H1 (cell line): ENCODE results near the gene ZBTB44.

Experiments
- CREB1 ChIP-seq: IDR thresholded peaks from 2 replicates; pipeline ENCODE4 v1.6.1; 2012; ENCODE audit warnings: inconsistent platforms
- EP300 ChIP-seq, 2 experiments: IDR thresholded peaks; 1 replicate in 1 of 2; 2 replicates in 1 of 2; pipeline ENCODE4 v1.6.1; 2011 to 2012; ENCODE audit warnings: low read depth in 2 of 2, low read length in 2 of 2, mild to moderate bottlenecking in 2 of 2, borderline replicate concordance in 1 of 2, inconsistent platforms in 1 of 2, moderate library complexity in 1 of 2
- EZH2 ChIP-seq: fragments of 200-600 bp; sonication (generic); IDR thresholded peaks from 2 replicates; pipeline ENCODE4 v1.7.1; 2012; ENCODE audit warnings: low read depth, mild to moderate bottlenecking, moderate library complexity, low read length, inconsistent platforms; ENCODE audit not compliant: severe bottlenecking
- TEAD4 ChIP-seq: IDR thresholded peaks from 2 replicates; pipeline ENCODE4 v1.6.1; 2012; ENCODE audit warnings: low read depth, low read length, inconsistent platforms, mixed read lengths
- YY1 ChIP-seq: IDR thresholded peaks from 2 replicates; pipeline ENCODE4 v1.6.1; 2011; ENCODE audit warnings: low read depth, mild to moderate bottlenecking, low read length
- TF ChIP-seq, protein P1 (sequence below), 3 experiments: IDR thresholded peaks; 1 replicate in 2 of 3; 2 replicates in 1 of 3; pipeline versions ENCODE4 v1.5.1 to v1.6.1; 2011; ENCODE audit warnings: low read length in 3 of 3, mild to moderate bottlenecking in 3 of 3, inconsistent platforms in 2 of 3, low read depth in 1 of 3, moderate library complexity in 1 of 3; ENCODE audit not compliant: insufficient read depth in 1 of 3; ENCODE audit errors: control extremely low read depth in 1 of 3
- TF ChIP-seq, protein P2 (sequence below): IDR thresholded peaks from 2 replicates; pipeline ENCODE4 v1.6.1; 2012; ENCODE audit warnings: inconsistent platforms

DNA sequence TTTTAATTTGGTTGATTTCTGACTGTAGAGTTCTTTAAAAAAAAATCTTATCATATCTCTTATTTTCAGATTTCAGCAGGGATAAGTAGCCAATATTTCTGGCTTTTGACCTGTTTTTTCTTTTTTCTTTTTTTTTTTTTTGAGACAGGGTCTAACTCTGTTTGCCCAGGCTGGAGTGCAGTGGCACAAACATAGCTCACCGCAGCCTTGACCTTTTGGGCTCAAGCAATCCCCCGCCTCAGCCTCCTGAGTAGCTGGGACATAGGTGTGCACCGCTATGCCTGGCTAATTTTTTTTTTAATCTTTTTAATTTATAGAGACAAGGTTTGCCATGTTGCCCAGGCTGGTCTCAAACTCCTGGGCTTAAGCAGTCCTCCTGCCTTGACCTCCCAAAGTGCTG is 23.9 kb upstream of the ZBTB44 start:
- TF ChIP-seq TEAD4 = no peak
- no peak for TF ChIP-seq YY1
- TF ChIP-seq, protein P1, sequence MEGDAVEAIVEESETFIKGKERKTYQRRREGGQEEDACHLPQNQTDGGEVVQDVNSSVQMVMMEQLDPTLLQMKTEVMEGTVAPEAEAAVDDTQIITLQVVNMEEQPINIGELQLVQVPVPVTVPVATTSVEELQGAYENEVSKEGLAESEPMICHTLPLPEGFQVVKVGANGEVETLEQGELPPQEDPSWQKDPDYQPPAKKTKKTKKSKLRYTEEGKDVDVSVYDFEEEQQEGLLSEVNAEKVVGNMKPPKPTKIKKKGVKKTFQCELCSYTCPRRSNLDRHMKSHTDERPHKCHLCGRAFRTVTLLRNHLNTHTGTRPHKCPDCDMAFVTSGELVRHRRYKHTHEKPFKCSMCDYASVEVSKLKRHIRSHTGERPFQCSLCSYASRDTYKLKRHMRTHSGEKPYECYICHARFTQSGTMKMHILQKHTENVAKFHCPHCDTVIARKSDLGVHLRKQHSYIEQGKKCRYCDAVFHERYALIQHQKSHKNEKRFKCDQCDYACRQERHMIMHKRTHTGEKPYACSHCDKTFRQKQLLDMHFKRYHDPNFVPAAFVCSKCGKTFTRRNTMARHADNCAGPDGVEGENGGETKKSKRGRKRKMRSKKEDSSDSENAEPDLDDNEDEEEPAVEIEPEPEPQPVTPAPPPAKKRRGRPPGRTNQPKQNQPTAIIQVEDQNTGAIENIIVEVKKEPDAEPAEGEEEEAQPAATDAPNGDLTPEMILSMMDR (IDR thresholded peaks at IDR 0.05; ENCODE audit: control extremely low read depth in 1 of 3, insufficient read depth in 1 of 3, low read depth in 1 of 3, low read length in 3 of 3) = no peak
- no peak for TF ChIP-seq EZH2
- no peak for TF ChIP-seq CREB1
- no peak for TF ChIP-seq EP300 (IDR thresholded peaks at IDR 0.05; ENCODE audit: borderline replicate concordance in 1 of 2, low read depth in 2 of 2, low read length in 2 of 2)
- TF ChIP-seq, protein P2, sequence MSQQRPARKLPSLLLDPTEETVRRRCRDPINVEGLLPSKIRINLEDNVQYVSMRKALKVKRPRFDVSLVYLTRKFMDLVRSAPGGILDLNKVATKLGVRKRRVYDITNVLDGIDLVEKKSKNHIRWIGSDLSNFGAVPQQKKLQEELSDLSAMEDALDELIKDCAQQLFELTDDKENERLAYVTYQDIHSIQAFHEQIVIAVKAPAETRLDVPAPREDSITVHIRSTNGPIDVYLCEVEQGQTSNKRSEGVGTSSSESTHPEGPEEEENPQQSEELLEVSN = no peak
